Measurements from ENCODE around the gene PRKCE.
A peak's percentile ranks its signal among the peaks of the same experiment; 100 is the strongest.

The PRKCE gene

DNA sequence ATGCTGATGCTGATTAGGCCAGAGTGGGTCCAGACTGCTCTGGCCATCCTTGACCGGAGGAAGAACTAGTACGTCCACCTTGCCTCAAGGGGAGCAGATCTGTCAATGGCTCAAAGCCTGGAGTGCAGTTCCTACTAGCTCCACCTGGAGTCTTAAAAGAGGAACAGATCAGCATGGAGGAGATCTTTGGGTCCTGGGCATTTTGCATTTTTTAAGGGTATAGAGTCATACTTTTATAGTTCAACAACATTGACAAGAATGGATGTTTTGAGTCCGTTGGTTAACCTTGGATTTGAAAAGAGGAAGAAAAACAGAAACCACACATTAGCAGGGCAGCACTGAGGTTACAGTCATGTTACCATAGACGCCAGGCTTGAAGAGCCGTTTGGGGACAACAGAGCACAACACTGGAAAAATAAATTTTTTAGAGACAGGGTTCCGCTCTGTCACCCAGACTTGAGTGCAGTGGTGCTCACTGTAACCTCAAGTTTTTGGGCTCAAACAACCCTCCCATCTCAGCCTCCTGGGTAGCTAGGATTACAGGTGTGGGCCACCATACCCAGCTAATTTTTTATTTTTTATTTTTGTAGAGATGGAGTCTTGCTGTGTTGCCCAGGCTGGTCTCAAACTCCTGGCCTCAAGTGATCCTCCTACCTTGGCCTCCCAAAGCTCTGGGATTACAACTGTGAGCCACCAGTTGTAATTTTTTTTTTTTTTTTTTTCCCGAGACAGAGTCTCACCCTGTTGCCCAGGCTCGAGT, 78.5 kb downstream of the PRKCE start:
- DNase-seq, result peak in 1 of 2 donors; percentile 96

DNA sequence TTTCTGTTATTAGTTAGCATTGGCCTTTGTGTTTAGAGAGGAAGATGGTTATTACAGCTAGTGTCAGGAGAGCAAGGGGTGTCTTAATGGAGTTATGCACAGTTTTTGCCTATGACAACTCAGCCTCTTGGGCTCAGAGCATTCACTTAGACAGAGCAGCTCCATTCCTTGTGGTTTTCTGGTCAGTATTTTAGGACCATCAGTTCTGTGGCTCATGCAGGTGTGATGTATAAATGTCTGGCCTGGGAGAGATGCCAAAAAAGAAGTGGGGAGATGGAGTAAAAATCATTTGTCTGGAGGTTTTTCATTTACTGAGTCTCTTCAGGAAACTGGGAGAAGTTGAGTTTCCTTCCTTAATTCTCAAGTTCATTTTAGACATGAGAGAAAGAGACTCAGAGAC, 79.7 kb downstream of the PRKCE start:
- peak in 1 of 2 donors; percentile 30 for DNase-seq

DNA sequence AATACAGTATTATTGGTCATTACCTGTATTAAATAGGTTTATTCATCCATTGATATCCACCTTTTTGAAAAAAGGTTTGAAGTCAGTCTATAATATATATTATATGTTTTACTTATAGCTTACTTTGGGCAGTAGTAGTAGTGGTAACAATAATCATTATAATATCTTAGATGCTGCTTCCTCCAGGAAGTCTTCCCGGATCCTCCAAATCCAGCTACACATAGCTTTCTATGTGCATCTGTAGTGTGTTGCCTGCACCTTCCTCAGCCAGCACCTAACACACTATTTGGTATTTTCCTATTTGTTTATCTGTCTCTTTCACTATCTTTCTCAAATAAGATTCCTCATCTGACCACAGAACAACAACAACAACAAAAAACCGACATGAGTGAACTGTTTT, 81.0 kb downstream of the PRKCE start:
- DNase-seq, result no peak

DNA sequence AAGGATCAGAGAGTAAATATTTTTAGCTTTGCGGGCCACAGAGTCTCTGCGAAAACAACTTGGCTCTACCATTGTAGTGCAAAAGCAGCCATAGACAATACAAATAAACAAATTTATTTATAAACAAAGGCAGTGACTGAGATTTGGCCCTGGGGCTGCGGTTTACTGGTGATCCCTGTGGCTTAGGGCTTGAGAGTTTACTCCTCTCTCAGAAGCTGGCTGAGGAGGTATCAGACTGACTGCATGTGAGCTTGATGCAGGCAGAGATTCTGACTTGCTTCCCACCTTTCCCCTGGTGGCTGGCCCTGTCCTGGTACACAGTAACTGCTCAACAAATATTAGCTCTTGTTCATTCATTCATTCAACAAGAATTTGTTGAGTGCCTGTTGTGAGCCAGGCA, 81.5 kb downstream of the PRKCE start:
- no peak for DNase-seq

DNA sequence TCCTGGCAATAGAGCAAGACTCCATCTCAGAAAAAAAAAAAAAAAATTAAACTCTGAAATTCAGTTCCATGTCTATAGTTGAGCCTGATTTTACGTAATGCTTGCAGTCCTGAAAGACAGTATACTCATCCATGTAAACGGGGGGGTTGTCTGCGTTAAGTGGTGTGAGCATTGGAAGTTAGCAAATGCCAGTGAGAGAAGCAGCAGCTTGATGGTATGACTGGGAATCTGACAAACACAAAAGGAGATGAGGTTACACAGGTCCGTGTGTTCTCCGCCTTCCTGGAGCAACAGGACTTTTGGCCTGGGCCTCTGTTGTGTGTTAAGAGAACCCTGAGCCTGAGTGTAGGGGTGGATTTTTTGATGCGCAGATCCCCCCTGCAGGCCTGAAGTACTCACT, 82.9 kb downstream of the PRKCE start:
- no peak for DNase-seq

DNA sequence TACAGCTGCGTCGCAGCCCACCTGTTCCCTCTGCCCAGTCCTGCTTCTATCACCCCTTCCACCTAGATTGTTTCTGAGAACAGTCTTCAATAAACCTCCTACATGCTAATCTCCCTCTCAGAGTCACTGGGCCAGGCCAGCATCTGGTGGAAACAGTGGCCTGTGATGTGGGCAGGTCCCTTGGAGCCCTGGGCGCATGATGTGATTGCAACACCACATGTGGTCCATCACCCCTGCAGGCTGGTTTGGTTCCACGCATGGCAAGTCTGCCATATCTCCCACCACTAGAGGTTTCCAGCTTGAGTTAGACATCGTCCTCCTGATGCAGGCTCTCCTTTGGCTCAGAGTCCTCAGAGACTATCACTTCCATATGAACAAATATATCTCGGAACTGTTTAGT, 83.5 kb downstream of the PRKCE start:
- no peak for DNase-seq

DNA sequence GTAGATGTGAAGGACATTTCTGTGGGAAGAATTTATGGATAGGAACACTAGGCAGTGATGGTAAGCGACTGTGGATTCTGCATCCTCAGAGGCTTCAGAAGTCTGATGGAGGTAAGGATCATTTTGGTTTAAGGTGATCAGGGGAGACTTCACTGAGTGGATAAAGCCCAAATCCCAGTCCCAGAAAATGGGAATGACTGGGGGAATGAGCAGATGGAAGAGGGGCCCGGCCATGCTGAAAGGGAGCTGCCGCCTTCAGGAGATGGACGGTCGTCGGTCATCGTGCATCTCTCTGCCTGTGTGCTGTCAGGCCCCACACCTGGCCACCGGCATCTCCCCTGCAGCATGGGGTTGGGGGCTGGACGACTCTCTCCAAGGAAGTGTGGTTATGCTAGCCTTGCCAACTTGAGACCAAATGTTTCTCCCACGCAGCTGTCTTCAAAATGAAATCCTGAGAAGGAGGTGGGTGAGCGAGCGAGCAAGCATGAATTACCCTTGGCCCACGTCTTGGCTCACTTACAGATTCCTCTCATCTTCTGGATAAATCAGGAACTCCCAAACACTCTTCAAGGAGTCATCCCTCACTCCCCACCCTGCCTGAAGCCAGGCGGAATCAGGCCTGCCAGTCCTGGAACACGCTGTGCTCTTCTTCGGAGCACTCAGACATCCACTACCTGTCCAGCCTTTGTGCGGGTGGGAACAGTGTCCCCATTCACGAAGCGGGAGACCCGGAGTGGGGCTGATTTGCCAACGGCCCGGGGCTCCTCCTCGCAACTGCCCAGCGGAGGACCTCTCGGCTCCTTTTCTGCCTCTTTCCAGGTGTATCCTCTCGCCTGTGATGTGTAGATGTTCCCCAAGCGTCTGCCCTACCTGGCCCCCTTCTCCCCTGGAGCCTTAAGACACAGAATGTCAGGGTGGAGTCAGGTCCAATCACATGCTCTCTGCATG, 85.6 kb downstream of the PRKCE start:
- no peak for DNase-seq

DNA sequence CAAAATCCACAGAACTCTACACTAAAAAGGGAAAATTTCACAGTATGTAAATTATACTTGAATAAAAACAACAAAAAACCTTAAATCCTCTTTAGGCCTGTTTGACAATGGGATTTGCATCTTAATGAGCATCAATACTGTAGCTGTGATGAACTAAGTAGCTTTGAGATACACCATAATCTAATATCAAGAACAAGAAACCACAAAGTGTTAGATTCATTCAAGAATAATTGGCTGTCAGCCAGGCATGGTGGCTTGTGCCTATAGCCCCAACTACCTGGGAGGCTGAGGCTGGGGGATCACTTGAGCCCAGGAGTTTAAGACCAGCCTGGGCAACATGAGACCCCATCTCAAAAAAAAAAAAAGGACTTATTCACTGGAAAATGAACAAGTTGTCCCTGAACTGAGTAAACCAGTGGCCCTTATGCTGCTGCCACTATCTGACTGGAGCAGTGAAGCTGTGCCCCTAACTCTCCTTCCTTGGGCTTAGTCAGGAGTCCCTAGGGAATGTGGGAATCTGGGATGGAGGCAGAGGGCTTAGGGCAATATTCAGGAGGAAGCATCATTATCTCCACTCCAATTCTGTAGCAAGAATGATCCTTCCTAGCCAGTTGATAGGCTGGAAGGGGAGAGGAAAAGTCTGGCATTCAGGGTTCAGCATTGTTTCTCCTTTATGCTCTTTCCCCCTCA, 88.5 kb downstream of the PRKCE start:
- no peak for DNase-seq

DNA sequence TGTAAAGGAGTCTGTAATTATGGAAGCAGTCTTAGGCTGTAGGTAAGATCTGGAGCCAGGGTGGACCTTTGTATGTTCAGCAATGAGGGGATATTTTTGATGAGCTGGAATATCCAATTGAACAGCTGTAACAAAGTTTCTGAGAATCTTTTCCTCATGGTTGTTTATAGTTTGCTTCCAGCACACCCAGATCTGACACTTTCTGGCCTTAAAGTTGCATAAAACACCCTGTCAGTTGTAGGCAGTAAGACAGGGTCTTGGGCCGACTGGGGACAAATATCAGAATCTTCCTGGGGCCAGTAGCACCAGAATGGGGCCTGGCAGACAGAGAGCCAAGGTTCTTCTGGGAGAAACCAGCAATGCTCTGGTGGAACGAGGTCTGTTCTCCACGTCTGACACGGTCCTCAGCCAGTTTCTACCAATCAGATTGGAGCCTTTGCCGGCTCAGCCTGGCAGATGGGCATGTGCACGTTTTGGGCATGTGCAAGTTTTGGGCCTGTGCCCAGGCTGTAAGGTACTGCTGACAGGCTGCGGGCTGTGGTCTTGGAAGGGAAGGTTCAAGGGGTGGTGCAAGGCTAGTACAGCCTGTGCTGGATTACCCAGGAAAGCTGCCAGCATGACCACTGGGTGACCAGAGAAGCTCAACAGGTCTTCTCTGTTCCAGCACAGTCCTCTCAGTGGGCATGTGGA, 89.8 kb downstream of the PRKCE start:
- no peak for DNase-seq

DNA sequence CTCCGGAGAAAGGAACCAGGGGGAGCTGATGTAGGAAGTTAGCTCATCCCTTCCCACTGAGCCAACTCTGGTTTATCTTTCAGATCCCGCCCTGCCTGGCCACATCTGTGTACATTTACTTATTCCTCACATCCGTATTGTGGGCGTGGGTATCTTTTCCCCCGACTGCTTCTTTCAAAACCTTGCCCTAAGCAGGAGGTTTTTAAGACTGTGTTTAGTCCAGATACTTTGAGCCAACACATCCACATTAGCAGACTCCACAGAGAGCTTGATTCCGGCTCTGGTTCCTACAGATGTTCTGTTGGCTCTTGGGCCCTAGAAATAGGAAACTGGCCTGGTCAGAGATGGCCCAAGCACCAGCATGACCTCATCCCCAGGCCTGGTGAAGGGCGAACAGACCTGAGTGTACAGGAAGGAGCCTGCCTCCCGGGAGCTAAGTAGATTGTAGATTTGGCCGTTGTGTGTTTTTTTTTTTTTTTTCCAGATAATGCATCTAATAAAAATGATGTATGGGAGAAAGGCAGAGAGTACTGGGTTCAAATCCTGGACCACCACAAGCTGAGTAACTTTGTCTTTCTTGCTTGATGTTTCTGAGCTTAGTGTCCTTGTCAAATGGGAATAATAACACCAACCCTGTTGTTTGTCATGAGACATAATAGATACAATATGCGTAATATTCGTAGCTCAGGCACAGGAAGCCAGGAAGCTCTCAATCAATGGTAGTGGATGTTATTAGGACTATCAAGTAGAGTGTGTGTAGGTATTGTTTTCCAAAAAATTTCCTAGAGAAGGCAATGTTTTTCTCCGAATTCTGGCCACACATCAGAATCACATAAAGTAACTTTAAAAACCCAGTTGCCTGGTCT, 92.3 kb downstream of the PRKCE start:
- DNase-seq, result no peak

DNA sequence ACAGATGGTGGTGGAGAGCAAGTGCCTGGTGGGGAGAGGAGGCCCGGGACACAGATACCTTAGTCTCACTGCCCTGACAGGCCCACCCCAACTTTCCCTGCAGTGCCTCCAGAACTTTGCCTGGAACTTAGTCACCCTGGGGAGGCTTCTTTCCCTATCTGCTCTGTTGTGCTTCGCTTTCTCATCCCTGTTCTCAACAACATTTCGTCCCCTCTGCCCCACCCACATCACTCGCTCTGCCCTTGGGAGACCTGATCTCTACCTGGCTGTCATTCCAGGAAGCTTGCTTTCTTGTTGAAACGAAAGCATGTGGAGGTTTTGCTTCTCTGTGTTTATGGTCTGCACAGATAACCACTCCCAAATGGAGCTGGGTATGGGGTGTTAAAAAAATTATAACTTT, 93.8 kb downstream of the PRKCE start:
- DNase-seq, result no peak

DNA sequence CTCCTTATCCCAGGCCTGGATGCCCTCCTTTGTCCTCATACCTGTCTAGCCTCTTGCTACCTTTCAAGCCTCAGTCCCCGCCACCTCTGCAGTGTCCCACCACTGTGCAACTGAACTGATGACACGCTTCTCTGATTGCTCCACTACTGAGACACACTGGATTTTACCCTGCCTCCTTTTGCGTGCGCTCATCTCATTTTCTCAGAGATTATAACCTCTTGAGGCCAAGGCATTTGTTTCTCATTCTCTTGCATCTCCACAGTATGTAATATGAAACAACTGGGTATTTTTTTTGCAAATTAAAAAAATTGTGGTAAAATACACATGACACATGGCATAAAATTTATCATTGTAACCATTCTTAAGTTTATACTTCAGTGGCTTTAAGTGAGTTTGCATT, 95.4 kb downstream of the PRKCE start:
- DNase-seq, result no peak

DNA sequence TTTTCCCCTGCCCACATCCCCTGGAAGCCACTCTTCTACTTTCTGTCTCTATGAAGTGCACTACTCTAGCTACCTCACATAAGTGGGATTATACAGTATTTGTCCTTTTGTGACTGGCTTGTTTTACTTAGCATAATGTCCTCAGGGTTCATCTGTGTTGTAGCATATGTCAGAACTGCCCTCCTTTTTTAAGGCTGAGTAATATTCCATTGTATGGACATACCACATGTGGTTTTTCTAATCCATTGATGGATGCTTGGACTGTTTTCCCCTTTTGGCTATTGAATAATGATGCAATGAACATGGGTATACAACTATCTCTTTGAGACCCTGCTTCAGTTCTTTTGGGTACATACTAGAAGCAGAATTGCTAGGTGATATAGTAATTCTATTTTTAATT, 95.9 kb downstream of the PRKCE start:
- no peak for DNase-seq

DNA sequence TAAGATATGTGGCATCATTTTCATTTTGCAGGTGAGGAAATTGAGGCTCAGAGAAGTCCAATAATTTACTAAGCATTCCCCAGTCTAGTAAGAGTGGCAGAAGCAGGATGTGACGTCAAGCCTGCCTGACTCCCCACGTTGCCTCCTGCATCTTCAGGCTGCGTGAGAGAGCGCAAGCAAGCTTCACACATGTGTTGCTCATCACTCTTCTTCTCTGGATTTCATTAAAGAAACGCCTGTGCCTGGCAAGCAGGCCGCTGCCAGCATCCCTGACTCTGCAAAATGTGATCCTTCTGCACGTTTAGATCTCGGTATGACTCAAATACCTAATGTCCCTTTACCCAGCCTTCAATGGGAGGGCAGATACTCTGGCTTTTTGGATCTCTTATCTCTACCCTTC, 96.8 kb downstream of the PRKCE start:
- peak in 1 of 2 donors; percentile 55 for DNase-seq

DNA sequence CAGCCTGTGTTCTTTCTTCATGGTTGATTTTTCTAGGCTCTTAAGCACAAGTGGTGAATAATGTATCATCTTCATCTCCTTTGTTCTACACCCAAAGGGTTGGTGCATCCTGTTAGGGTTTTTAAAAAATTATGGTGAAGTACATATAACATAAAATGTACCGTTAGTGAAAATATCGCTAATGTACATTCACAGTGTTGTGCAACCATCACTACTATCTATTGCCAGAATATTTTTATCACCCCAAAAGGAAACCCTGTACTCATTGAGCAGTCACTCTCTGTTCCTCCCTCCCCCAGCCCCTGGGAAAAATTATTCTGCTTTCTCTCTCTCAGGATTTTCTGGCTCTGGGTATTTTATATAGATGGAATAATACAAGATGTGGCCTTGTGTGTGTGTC, 98.5 kb downstream of the PRKCE start:
- no peak for DNase-seq

DNA sequence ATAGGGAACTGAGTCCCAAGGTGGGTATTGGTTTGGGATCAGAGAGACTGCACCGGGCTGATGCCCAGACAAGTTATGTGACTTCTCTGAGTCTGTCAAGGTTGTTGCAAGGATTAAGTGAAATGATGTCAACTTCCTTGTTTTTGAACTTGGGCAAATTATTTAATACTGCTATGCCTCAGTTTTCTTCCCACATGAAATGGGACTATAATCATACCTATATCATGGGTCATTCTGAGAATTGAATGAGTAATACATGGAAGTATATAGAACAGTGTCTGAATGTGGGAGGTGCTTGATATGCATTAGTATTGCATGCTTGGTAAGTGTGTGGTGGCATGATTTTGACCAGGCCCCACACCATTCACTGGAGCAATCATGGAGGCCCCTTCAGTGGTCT, 99.0 kb downstream of the PRKCE start:
- no peak for DNase-seq

DNA sequence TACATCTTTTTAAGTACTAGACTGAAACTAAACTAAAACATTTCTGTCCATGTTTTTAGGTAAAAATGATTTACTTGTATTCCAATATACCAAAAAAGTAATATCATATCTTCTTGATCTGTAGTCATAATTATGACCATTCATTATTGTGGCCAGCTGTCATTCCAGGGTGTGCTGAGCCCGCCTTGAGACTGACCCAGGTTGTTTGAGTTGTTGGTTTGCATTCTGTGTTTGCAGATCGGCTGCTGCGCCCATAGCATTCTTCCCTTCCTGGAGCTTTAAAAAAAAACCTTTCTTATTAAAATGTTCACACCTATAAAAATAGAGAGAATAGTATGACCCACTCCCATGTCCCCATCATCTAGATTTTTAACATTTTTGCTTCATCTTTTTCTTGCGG, 101.9 kb downstream of the PRKCE start:
- DNase-seq, result no peak

DNA sequence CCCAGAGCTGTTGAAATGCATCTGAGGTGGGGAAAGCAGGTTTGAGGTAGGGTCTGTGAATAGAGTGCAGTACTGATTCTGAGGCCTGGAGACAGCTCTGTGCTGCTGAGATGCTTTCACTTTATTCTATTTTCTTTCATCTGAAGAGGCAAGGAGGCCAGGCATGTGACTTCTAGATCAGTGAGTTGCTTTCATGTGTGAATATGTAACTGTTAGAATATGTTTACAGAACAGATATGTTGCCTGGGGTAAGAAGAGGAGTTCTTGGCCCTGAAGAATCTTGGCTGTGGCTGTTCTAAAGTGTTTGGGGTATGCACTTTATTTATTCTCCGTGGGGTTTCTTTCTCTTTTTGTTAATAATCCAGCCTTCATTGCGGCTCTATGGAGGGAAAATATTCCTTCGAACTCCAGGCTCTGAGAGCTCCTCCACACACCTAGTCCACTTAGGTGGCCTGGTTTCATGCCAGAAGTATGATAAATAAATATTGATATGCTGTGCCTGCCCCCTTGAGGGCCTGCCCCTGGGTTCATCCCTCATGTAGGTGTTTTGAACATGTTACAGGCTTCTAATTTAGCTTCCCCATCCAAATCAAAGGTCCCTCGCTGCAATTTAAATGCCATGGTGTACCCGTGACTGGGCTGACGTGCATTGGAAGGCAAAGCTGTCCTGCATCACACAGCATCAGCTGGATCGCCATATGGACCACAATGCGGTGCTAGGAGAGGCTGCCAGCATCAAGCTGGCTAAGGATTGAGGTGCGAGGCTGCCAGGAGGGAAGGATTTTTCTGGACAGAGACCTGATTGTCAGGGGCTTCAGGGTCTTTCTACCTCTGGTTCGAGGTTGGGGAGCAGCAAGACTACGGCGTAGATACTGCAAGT, 102.9 kb downstream of the PRKCE start:
- no peak for DNase-seq

DNA sequence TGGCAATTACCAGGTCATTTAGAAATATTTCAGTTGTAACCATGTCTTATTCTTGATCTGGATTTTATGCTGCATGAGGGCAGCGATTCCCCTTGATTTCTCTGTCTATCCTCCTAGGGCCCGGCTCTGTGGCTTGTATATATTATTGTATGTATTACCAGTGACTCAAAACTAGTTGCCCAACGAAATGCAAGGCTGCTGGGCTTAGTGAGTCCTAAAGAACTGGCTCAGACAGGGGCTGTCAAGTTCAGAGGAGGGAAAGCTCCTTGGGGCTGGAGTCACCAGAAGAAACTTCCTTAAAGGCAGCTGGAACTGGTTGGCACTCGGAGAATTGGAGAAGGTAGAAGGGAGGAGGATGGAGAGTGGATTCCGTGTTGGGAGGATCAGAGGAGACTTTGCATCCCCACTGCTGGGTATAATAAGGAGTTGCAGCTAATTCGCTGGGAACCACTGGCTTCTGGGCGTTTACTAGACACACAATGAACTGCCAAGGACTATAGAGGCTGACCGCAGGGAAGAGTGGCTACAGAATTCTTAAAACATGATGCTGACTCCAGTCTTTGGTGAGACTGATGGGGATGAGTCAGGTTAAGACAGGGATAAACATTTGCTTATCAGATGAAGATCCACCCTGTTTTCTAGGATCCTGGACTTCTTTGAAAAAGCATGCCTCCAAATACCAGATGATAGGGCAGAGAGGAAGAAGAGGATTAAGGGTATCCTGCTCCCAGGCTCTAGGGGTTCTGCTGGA, 104.3 kb downstream of the PRKCE start:
- DNase-seq, result no peak

DNA sequence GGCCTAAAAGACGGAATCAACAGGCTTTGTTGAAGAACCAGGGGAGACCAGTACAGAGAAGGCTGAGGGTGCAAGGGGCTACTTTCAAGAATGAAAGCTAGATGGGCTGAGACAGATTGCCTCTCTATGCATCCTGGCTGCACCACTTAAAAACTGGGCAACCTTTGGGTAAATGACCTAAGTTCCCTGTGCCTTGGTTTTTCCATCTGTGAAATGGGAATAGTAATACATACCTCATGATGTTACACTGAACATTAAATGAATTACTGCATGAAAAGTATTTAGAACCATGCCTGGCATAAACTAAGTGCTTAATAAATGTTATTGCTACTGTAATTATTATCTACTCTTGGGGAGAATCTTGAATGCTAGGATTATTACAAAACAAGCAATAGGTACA, 106.5 kb downstream of the PRKCE start:
- DNase-seq, result no peak
